Stimulated activated CD4-positive, alpha-beta T cell treated with anti-CD3 and anti-CD28 coated beads, Interleukin-4, amount 100 ng/mL, for 24 hours (primary cell): Measurements from ENCODE around the gene CD209.
A peak's percentile ranks its signal among the peaks of the same experiment; 100 is the strongest.
"Not testable (repeated sequence)": the region's sequence is repeated elsewhere in the genome, so short reads cannot be mapped to it uniquely, and the experiment has no call there.

Experiments used
- DNase-seq: peaks from one replicate; pipeline ENCODE4 v3.0.0-alpha.2; 2020

The CD209 gene

GRCh38 chr19:7746903-7747884 lies at the start of gene CD209:
CD209 (minus strand) TSS chr19:7747534; CDS start chr19:7747511, 23 bp downstream.
- DNase-seq, result no peak

GRCh38 chr19:7795555-7796161 lies 48.3 kb upstream of the CD209 start:
- DNase-seq, result no peak

DNA sequence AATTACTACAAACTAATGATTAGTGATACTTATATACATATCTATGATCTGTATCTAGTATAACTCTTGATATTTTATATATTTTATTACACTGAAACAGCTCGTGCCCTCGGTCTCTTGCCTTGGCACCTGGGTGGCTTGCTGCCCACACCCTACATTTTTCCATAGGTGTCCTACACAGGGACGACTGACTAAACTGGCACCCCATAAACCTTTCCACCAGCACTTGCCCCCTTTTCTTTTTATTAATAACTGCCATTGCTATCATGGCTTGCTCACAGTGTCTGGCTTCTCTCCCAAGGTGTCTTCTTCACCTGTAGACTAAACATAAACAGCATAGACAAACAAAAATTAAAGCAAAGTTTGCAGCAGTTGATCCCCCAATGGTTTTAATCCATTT lies 46.2 kb upstream of the CD209 start:
- DNase-seq, result no peak

DNA sequence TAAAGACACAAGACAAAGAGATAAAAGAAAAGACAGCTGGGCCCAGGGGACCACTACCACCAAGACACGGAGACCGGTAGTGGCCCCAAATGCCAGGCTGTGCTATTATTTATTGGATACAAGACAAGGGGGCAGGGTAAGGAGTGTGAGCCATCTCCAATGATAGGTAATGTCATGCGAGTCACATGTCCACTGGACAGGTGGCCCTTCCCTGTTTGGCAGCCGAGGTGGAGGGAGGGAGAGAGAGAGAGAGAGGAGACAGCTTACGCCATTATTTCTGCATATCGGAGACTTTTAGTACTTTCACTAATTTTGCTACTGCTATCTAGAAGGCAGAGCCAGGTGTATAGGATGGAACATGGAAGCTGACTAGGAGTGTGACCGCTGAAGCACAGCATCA lies 45.4 kb upstream of the CD209 start:
- DNase-seq, result not testable (repeated sequence)

- DNase-seq, result no peak
Measured at GRCh38 chr19:7792281-7792680, 44.9 kb upstream of the CD209 start.

- no peak for DNase-seq
Measured at GRCh38 chr19:7790416-7790815, 43.1 kb upstream of the CD209 start.

GRCh38 chr19:7789447-7789846 lies 42.1 kb upstream of the CD209 start:
- DNase-seq, result peak; percentile 28

GRCh38 chr19:7788933-7789323 lies 41.6 kb upstream of the CD209 start:
- DNase-seq, result no peak

DNA sequence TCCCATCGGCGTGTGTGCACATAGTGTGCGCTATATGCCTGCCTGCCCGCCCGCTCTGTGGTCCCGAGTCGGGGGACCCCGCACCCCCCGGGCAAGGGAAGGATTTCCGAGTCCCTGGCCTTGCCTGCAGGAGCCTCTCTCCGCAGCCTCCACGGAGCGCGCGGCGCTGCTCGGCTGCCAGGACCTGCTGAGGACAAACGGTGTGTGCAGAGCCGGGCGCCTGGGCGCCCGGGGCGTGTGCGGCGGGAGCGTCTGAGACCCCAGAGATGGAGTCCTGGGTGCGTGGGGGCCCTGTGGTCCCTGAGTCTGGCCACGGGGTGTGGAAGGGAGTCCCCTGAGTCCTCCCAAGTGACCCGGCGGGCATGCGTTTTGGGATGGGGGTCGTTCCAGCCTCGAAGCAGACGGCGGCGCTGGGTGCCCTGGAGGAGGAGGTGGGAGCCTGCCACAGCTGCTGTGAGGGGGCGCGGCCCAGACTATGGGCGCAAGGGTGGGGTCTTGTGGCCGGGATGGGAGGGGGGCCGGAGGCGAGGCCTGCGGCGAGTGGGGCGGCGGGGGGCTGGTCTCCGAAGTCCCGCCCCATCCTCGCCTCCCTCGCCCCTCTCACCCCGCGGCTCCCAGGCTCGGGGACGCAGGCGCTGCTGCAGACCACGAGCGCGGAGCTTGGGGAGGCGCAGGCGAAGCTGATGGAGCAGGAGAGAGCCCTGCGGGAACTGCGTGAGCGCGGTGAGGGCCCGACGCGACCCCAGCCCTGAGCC lies 41.0 kb upstream of the CD209 start:
- no peak for DNase-seq

DNA sequence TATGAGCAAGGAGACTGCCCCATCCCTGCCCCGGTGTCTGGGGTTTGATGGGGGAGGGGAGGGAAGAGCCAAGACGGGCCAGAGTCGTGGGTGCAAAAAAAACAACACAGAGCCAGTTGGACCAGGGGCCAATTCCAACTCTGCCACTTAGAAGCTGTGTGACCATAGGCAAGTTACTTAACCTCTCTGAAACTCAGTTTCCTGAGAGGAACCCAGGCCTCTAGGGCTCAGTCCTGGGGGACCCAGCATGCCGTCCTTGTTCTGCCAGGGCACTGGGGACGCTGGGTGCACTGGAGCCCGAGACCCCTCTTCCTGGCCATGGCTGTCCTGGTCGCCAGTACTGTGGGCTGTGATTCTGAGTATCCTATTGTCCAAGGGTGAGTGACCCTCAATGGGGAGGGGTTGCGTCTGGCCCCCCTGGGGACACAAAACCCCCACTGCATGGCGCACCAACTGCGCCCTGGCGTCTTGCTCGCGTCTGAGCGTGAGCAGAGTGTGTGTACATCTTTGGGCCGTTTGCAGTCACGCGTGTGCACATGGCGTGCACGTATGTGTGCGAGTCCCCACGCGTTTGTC lies 40.4 kb upstream of the CD209 start:
- no peak for DNase-seq

DNA sequence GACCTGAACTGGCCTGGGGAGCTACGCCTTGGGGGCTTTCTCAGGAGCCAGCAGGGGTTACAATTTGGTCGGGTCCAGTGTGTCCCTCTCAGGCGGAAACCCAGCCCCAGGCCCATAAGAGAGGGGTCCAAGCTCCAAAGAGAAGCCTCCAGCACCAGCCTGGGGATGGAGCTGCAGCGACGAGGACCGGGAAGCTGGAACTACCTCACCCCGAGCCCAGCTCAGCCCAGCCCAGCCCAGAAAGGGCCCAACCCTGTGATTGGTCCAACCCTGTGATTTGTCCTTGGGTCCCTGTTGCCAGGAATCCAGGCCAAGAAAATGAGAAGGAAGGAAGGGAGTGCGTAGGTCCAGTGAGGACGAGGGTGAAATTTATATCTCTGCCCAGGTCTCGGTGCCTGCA lies 39.8 kb upstream of the CD209 start:
- DNase-seq, result no peak

GRCh38 chr19:7784856-7785255 lies 37.5 kb upstream of the CD209 start:
- DNase-seq, result no peak

- DNase-seq, result no peak
Measured at GRCh38 chr19:7783991-7784423, 36.7 kb upstream of the CD209 start.

GRCh38 chr19:7781157-7781556 lies 33.8 kb upstream of the CD209 start:
- DNase-seq, result no peak

- no peak for DNase-seq
Measured at GRCh38 chr19:7779631-7780486, 32.5 kb upstream of the CD209 start.

DNA sequence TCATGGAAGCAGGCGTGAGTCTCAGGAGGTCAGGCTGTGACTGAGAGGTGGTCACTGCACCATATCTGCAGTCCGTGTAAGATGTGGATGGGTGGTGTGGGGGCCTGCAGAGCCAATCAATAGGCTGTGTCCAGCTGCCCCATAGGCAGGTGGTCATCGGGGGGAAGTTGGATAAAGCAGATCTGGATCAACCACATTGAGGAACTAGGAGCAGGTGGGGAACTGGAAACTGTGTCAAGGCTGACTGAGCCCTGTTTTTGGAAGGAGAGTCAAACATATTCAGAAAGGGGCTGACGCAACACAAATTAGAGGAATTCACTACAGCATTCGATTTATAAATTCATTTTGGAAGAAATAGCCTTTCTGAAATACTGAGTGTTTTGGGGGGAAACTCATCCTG lies 30.7 kb upstream of the CD209 start:
- DNase-seq, result no peak

DNA sequence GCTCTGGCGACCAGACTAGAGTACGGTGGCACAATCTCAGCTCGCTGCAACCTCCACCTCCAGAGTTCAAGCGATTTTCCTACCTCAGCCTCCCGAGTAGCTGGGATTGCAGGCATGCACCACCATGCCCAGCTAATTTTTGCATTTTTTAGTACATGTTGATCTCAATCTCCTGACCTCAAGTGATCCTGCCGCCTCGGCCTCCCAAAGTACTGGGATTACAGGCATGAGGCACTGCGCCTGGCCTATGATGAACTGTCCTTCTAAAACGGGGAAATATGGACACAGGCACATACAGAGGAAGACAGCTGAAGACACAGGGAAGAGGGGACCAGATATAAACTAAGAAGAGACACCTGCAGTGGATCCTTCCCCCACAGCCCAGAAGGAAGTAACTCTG lies 28.4 kb upstream of the CD209 start:
- DNase-seq, result no peak

GRCh38 chr19:7773841-7774240 lies 26.5 kb upstream of the CD209 start:
- no peak for DNase-seq

GRCh38 chr19:7772752-7773291 lies 25.5 kb upstream of the CD209 start:
- peak; percentile 64 for DNase-seq

GRCh38 chr19:7771072-7771471 lies 23.7 kb upstream of the CD209 start:
- DNase-seq, result no peak

GRCh38 chr19:7769171-7769570 lies 21.8 kb upstream of the CD209 start:
- DNase-seq, result no peak

DNA sequence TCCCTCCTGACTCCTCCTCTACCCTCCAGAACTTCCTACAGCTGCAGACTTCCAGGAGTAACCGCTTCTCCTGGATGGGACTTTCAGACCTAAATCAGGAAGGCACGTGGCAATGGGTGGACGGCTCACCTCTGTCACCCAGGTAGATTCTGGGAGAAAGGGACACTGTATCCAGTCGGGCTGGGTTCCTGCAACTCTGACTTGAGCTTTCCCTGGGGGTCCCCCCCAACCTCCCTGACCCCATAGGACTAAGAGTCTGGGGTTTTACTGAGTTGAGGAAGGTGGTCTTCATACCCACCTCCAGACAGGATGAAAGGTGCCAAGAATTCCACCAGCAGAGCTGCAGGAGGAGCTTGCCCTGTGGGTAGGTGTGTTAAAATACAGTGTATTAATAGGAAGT lies 20.2 kb upstream of the CD209 start:
- DNase-seq, result no peak
